ENCODE data around the gene AK4.

Gene AK4

GRCh38 chr1:65231718-65232330, 83.8 kb downstream of the AK4 start:
- TF ChIP-seq FOXP2 (optimal IDR thresholded peaks at IDR 0.05; ENCODE audit: borderline replicate concordance, extremely low read depth, extremely low read length, insufficient read depth) (no peak), SIN3A (IDR thresholded peaks at IDR 0.05; ENCODE audit: borderline replicate concordance, insufficient read depth, low read length) (no peak), REST (IDR thresholded peaks at IDR 0.05; ENCODE audit: insufficient read depth in 1 of 2, low read depth in 2 of 2, low read length in 2 of 2) (no peak), POLR2AphosphoS5 (IDR thresholded peaks at IDR 0.05; ENCODE audit: low read depth, low read length) (no peak), TAF1 (IDR thresholded peaks at IDR 0.05; ENCODE audit: borderline replicate concordance, insufficient read depth, low read length) (no peak)

GRCh38 chr1:65232461-65232990, 84.5 kb downstream of the AK4 start:
- TF ChIP-seq SIN3A (IDR thresholded peaks at IDR 0.05; ENCODE audit: borderline replicate concordance, insufficient read depth, low read length) (no peak), REST (IDR thresholded peaks at IDR 0.05; ENCODE audit: insufficient read depth in 1 of 2, low read depth in 2 of 2, low read length in 2 of 2) (no peak), FOXP2 (optimal IDR thresholded peaks at IDR 0.05; ENCODE audit: borderline replicate concordance, extremely low read depth, extremely low read length, insufficient read depth) (no peak)

- TF ChIP-seq POLR2AphosphoS5 (IDR thresholded peaks at IDR 0.05; ENCODE audit: low read depth, low read length) = no peak
- TF ChIP-seq REST (IDR thresholded peaks at IDR 0.05; ENCODE audit: insufficient read depth in 1 of 2, low read depth in 2 of 2, low read length in 2 of 2) = no peak
- TF ChIP-seq FOXP2 (optimal IDR thresholded peaks at IDR 0.05; ENCODE audit: borderline replicate concordance, extremely low read depth, extremely low read length, insufficient read depth) = no peak
- no peak for TF ChIP-seq TAF1 (IDR thresholded peaks at IDR 0.05; ENCODE audit: borderline replicate concordance, insufficient read depth, low read length)
- TF ChIP-seq SIN3A (IDR thresholded peaks at IDR 0.05; ENCODE audit: borderline replicate concordance, insufficient read depth, low read length) = no peak
Observed at GRCh38 chr1:65233782-65234181, 85.8 kb downstream of the AK4 start.

- TF ChIP-seq REST (IDR thresholded peaks at IDR 0.05; ENCODE audit: insufficient read depth in 1 of 2, low read depth in 2 of 2, low read length in 2 of 2) = no peak
- TF ChIP-seq POLR2AphosphoS5 (IDR thresholded peaks at IDR 0.05; ENCODE audit: low read depth, low read length) = no peak
- no peak for TF ChIP-seq FOXP2 (optimal IDR thresholded peaks at IDR 0.05; ENCODE audit: borderline replicate concordance, extremely low read depth, extremely low read length, insufficient read depth)
- TF ChIP-seq SIN3A (IDR thresholded peaks at IDR 0.05; ENCODE audit: borderline replicate concordance, insufficient read depth, low read length) = no peak
- TF ChIP-seq TAF1 (IDR thresholded peaks at IDR 0.05; ENCODE audit: borderline replicate concordance, insufficient read depth, low read length) = no peak
Observed at GRCh38 chr1:65235867-65236805, 88.1 kb downstream of the AK4 start.

Data from PFSK-1 (cell line).